Neural progenitor cell (in vitro differentiated cells): ENCODE results near the gene KDM7A. TPM values are rescaled to one million over a fixed set of nuclear protein-coding genes. Genes with fewer than 3 reads are reported as not detected.

Experiments used
- DNase-seq: peaks from one replicate; pipeline ENCODE4 v3.0.0-alpha.2; 2016; ENCODE audit warnings: low spot score
- H2AFZ ChIP-seq: fragments of 200-600 bp; sonication (generic); replicated peaks from 2 replicates; pipeline ENCODE4 v1.6.1; 2016; ENCODE audit warnings: antibody characterized with exemption
- H3F3A ChIP-seq: fragments of 200-600 bp; sonication (generic); 2 replicates; pipeline ENCODE4 v1.6.1; 2016; ENCODE audit warnings: antibody characterized with exemption, low read depth
- H3K27ac ChIP-seq: fragments of 200-600 bp; sonication (generic); 2 replicates; pipeline ENCODE4 v1.5.1; 2016; ENCODE audit warnings: mild to moderate bottlenecking
- H3K27me3 ChIP-seq: fragments of 200-600 bp; sonication (generic); 2 replicates; pipeline ENCODE4 v1.6.1; 2016; ENCODE audit warnings: mild to moderate bottlenecking, moderate library complexity
- H3K36me3 ChIP-seq: fragments of 200-600 bp; sonication (generic); 2 replicates; pipeline ENCODE4 v1.5.1; 2016
- H3K4me1 ChIP-seq: fragments of 200-600 bp; sonication (generic); 2 replicates; pipeline ENCODE4 v1.6.1; 2016; ENCODE audit warnings: mixed run types
- H3K4me2 ChIP-seq: fragments of 200-600 bp; sonication (generic); 2 replicates; pipeline ENCODE4 v1.6.1; 2016
- H3K4me3 ChIP-seq: fragments of 200-600 bp; sonication (generic); 2 replicates; pipeline ENCODE4 v1.5.1; 2016
- H3K79me2 ChIP-seq: fragments of 200-600 bp; sonication (generic); 2 replicates; pipeline ENCODE4 v1.6.1; 2016; ENCODE audit warnings: low read depth
- H3K9ac ChIP-seq: fragments of 200-600 bp; sonication (generic); 2 replicates; pipeline ENCODE4 v1.6.1; 2016
- H3K9me3 ChIP-seq: fragments of 200-600 bp; sonication (generic); 2 replicates; pipeline ENCODE4 v1.5.1; 2016; ENCODE audit warnings: low read depth
- H4K20me1 ChIP-seq: fragments of 200-600 bp; sonication (generic); 2 replicates; pipeline ENCODE4 v1.6.1; 2016; ENCODE audit warnings: low read depth
- H3K27ac Mint-ChIP-seq: 3 replicates; pipeline ENCODE4 v1.8.0; 2021; ENCODE audit warnings: mixed read lengths
- H3K27me3 Mint-ChIP-seq: 2 replicates; pipeline ENCODE4 v1.8.0; 2022; ENCODE audit warnings: low read depth, mild to moderate bottlenecking, inconsistent platforms, moderate library complexity, mixed read lengths; ENCODE audit not compliant: insufficient read depth
- H3K36me3 Mint-ChIP-seq: 3 replicates; pipeline ENCODE4 v1.8.0; 2021; ENCODE audit warnings: mixed read lengths
- H3K4me1 Mint-ChIP-seq: 3 replicates; pipeline ENCODE4 v1.8.0; 2021; ENCODE audit warnings: mixed read lengths
- H3K4me3 Mint-ChIP-seq: 3 replicates; pipeline ENCODE4 v1.8.0; 2021; ENCODE audit warnings: mild to moderate bottlenecking, moderate library complexity, mixed read lengths
- H3K9me3 Mint-ChIP-seq: 3 replicates; pipeline ENCODE4 v1.8.0; 2020; ENCODE audit warnings: mixed read lengths
- EZH2 ChIP-seq: fragments of 200-600 bp; sonication (generic); IDR thresholded peaks from 2 replicates; pipeline ENCODE4 v1.6.1; 2017; ENCODE audit warnings: antibody characterized with exemption, mild to moderate bottlenecking, moderate library complexity
- EZH2phosphoT487 ChIP-seq: fragments of 200-600 bp; sonication (generic); IDR thresholded peaks from 2 replicates; pipeline ENCODE4 v1.6.1; 2017; ENCODE audit warnings: antibody characterized with exemption
- total RNA-seq: library from RNA; depleted of rRNA; stranded (reverse); fragments of >200 nt; gene quantifications from 2 replicates; pipeline ENCODE4 v1.2.3, GENCODE V29; 2015; ENCODE audit warnings: low replicate concordance
- TF ChIP-seq, protein P1 (sequence below): fragments of 200-600 bp; sonication (generic); IDR thresholded peaks from 2 replicates; pipeline ENCODE4 v1.5.1; 2017; ENCODE audit warnings: antibody characterized with exemption, mild to moderate bottlenecking

KDM7A gene
- total RNA-seq, 1 donor from 2014 or later, result 13.6 TPM

DNA sequence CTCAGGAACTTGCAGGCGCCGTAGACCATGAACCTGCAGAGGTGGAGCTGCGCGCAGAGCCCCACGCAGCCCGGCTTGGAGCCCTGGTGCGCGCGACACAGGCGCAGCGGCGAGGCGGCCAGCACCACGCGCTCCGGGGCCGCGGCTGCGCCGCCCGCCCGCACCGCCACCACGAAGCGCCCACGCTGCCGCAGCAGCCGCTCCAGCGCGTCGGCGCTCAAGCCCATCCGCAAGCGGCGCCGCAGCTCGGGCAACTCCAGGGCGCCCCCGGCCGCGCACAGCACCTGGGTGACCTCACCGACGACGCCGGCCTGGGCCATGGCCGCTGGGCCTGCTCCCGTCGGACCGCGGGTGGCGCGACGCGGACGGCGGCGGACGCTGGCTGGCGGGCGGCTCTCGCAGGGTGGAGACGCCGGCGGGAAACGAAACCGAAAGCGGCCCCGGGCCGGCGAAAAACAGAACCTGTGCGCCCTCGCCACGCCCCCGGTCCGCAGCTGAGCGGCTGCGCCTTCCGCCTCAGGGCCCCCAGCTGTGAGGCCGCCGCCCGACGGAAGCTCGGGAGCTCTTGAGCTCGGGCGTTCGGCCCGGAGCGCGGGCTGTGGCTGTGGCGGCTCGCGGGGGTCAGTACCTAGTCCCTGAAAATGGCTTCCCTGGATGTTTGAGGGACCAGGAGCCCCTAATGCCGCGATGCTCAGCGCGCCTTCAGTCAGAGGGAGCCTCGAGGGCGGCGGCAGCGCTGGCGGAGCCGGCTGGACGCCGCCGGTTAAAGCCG is 114.1 kb downstream of the KDM7A start, which contains the start of gene PARP12:
Gene PARP12, minus strand, starts transcription at position 424 of the 772 bp plus-strand sequence. Its CDS starts 104 bp downstream, at position 320.
- peak within 1 kb of the TSS; percentile 48 for H3K4me3 ChIP-seq
- no peaks in the 10 kb centered on the region for H3K79me2 ChIP-seq
- peak; percentile 74 for DNase-seq
- H3K4me3 Mint-ChIP-seq, result peak within 1 kb of the TSS; percentile 83
- H3K27ac ChIP-seq, result no peak within 1 kb of the TSS
- TF ChIP-seq EZH2phosphoT487 (peak; percentile 80), EZH2 (peak; percentile 91)
- TF ChIP-seq, protein P1, sequence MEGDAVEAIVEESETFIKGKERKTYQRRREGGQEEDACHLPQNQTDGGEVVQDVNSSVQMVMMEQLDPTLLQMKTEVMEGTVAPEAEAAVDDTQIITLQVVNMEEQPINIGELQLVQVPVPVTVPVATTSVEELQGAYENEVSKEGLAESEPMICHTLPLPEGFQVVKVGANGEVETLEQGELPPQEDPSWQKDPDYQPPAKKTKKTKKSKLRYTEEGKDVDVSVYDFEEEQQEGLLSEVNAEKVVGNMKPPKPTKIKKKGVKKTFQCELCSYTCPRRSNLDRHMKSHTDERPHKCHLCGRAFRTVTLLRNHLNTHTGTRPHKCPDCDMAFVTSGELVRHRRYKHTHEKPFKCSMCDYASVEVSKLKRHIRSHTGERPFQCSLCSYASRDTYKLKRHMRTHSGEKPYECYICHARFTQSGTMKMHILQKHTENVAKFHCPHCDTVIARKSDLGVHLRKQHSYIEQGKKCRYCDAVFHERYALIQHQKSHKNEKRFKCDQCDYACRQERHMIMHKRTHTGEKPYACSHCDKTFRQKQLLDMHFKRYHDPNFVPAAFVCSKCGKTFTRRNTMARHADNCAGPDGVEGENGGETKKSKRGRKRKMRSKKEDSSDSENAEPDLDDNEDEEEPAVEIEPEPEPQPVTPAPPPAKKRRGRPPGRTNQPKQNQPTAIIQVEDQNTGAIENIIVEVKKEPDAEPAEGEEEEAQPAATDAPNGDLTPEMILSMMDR, result no peak
- peaks cover 52% of the 10 kb centered on the region for H3K27me3 ChIP-seq
- H3K4me1 Mint-ChIP-seq, result no peaks in the 10 kb centered on the region
- peaks cover 25% of the 10 kb centered on the region for H3K9me3 Mint-ChIP-seq
- H3K4me1 ChIP-seq, result no peaks in the 10 kb centered on the region
- H2AFZ ChIP-seq, result peak within 1 kb of the TSS; percentile 84
- H3F3A ChIP-seq, result peaks cover 14% of the 10 kb centered on the region
- no peak within 1 kb of the TSS for H3K9ac ChIP-seq
- H4K20me1 ChIP-seq, result no peaks in the 10 kb centered on the region
- H3K27ac Mint-ChIP-seq, result no peak within 1 kb of the TSS
- H3K36me3 Mint-ChIP-seq, result peaks cover 2% of the 10 kb centered on the region
- H3K4me2 ChIP-seq, result peak within 1 kb of the TSS; percentile 73
- H3K36me3 ChIP-seq, result no peaks in the 10 kb centered on the region
- peaks cover 19% of the 10 kb centered on the region for H3K27me3 Mint-ChIP-seq
- H3K9me3 ChIP-seq, result no peaks in the 10 kb centered on the region

DNA sequence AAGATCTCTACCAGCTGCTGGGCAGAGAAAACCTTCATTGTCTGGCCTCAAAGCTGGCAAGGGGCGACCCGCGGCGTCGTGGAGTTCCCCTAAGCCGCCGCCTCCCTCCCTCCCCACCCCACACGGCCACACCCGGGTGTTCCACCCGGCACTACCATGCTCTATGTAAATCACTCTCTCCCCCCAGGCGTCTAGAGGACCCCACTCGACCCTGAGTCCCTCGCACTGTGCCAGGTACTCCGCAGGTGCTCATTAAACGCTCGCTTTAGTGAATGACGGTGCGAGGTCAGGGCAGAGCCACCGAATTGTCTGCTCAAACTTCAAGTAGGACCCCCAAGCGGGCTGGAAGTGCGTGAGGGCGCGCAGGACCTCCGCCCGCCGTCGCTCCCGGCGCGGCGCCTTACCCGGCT is 114.7 kb downstream of the KDM7A start:
- H2AFZ ChIP-seq, result no peak overlapping the region
- peaks cover 52% of the 10 kb centered on the region for H3K27me3 ChIP-seq
- peaks cover 14% of the 10 kb centered on the region for H3F3A ChIP-seq
- Mint-ChIP-seq H3K4me3 (peak overlapping the region; percentile 83), H3K27ac (no peak overlapping the region), H3K36me3 (peaks cover 2% of the 10 kb centered on the region), H3K27me3 (peaks cover 19% of the 10 kb centered on the region), H3K4me1 (no peaks in the 10 kb centered on the region), H3K9me3 (peaks cover 21% of the 10 kb centered on the region)
- H3K4me1 ChIP-seq, result no peaks in the 10 kb centered on the region
- no peak overlapping the region for H3K27ac ChIP-seq
- TF ChIP-seq EZH2phosphoT487, result peak; percentile 73
- no peak for TF ChIP-seq EZH2
- H4K20me1 ChIP-seq, result no peaks in the 10 kb centered on the region
- H3K9ac ChIP-seq, result no peak overlapping the region
- peak overlapping the region; percentile 48 for H3K4me3 ChIP-seq
- H3K9me3 ChIP-seq, result no peaks in the 10 kb centered on the region
- no peak for DNase-seq
- no peaks in the 10 kb centered on the region for H3K79me2 ChIP-seq
- peak overlapping the region; percentile 73 for H3K4me2 ChIP-seq
- no peaks in the 10 kb centered on the region for H3K36me3 ChIP-seq

DNA sequence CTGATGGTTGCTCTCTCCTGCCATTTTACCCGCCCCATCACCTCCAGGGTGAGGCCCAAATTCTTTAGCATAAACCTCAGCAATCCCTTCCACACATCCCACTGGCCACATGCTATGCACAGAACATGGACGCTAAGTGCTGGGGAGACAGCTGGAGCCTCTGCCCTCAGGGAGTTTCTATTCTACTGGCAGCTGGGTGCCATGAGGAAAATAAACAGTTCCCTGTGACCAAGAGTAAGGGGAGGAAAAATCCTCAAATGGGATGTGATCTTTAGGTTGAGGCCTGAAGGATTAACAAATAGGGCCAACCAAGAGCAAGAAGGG is 115.2 kb downstream of the KDM7A start:
- no peaks in the 10 kb centered on the region for H3K36me3 Mint-ChIP-seq
- Histone ChIP-seq H3K36me3 (no peaks in the 10 kb centered on the region), H3K9me3 (no peaks in the 10 kb centered on the region), H3K9ac (no peak overlapping the region), H3K4me2 (no peak overlapping the region), H3K79me2 (no peaks in the 10 kb centered on the region), H3K27me3 (peaks cover 52% of the 10 kb centered on the region), H3K4me1 (no peaks in the 10 kb centered on the region), H4K20me1 (no peaks in the 10 kb centered on the region), H3K27ac (no peak overlapping the region), H2AFZ (no peak overlapping the region), H3F3A (peaks cover 14% of the 10 kb centered on the region), H3K4me3 (no peak overlapping the region)
- TF ChIP-seq EZH2phosphoT487 (no peak), EZH2 (no peak)
- TF ChIP-seq, protein P1, result no peak
- no peak overlapping the region for H3K27ac Mint-ChIP-seq
- peaks cover 19% of the 10 kb centered on the region for H3K27me3 Mint-ChIP-seq
- peaks cover 15% of the 10 kb centered on the region for H3K9me3 Mint-ChIP-seq
- H3K4me1 Mint-ChIP-seq, result no peaks in the 10 kb centered on the region
- DNase-seq, result no peak
- H3K4me3 Mint-ChIP-seq, result peak overlapping the region; percentile 69
